ENCODE results near the gene LRRIQ1. TPM values are rescaled to one million over a fixed set of nuclear protein-coding genes. Genes with fewer than 3 reads are reported as not detected.

LRRIQ1 gene
- total RNA-seq, 2 experiments from 2014 or later, result not detected

DNA sequence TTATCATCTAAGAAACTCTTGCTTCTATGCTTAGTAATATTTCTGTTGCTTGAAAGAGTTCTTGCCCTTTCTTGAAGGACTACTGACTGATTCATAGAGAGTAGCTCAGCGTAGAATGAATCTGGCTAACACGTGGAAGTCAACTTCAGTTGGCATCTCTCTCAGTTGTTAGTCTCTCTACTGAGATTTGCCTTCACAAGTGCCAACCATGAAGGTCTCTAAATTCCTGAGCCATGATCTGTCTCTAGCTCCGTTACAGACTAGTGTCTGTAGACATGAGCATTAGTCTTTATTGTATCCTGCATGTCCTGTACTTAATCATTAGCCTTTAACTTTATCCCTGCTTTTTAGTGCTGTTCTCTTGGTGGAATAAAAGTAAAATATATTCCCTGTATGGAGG, 224.7 kb downstream of the LRRIQ1 start:
- no peaks in the 10 kb centered on the region for H3K4me1 ChIP-seq (ENCODE audit: insufficient read depth, low read length, poor library complexity, severe bottlenecking)
- no peaks in the 10 kb centered on the region for H3K9me2 ChIP-seq (ENCODE audit: insufficient read depth, low read length)
- no peak overlapping the region for H3K4me2 ChIP-seq (ENCODE audit: low read length)
- CTCF ChIA-PET (ENCODE audit: unreplicated experiment), result no interaction called here
- no peak overlapping the region for H3K27ac ChIP-seq (ENCODE audit: low read depth, low read length, poor library complexity, severe bottlenecking)
- intact Hi-C loops (cut with micrococcal nuclease; ENCODE audit: unreplicated experiment), result no loop called here
- POLR2A ChIA-PET, result interaction anchor here (1.8 kb wide), 1 partner anchor 20 kb away, joined by 4 read pairs; no protein-coding TSS in a partner anchor
- H3K4me3 ChIP-seq (ENCODE audit: low read depth, low read length, poor library complexity, severe bottlenecking), result no peak overlapping the region
- H3K79me2 ChIP-seq (ENCODE audit: insufficient read depth, low read depth, low read length), result no peaks in the 10 kb centered on the region
- TF ChIP-seq, protein P1, sequence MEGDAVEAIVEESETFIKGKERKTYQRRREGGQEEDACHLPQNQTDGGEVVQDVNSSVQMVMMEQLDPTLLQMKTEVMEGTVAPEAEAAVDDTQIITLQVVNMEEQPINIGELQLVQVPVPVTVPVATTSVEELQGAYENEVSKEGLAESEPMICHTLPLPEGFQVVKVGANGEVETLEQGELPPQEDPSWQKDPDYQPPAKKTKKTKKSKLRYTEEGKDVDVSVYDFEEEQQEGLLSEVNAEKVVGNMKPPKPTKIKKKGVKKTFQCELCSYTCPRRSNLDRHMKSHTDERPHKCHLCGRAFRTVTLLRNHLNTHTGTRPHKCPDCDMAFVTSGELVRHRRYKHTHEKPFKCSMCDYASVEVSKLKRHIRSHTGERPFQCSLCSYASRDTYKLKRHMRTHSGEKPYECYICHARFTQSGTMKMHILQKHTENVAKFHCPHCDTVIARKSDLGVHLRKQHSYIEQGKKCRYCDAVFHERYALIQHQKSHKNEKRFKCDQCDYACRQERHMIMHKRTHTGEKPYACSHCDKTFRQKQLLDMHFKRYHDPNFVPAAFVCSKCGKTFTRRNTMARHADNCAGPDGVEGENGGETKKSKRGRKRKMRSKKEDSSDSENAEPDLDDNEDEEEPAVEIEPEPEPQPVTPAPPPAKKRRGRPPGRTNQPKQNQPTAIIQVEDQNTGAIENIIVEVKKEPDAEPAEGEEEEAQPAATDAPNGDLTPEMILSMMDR (conservative IDR thresholded peaks at IDR 0.05; ENCODE audit: low read length), result no peak
- TF ChIP-seq EZH2phosphoT487 (IDR thresholded peaks at IDR 0.05; ENCODE audit: borderline replicate concordance, low read depth, low read length), result no peak
- BruUV-seq (replicated peaks), result no TSS peak
- DNase-seq (ENCODE audit: low spot score), result no peak
- no peaks in the 10 kb centered on the region for H3K36me3 ChIP-seq (ENCODE audit: insufficient read depth, low read length)
- no peaks in the 10 kb centered on the region for H3K9me3 ChIP-seq (ENCODE audit: low read length)
- H4K20me1 ChIP-seq (ENCODE audit: insufficient read depth, low read length), result no peaks in the 10 kb centered on the region
- H2AFZ ChIP-seq (ENCODE audit: low read length), result no peak overlapping the region

DNA sequence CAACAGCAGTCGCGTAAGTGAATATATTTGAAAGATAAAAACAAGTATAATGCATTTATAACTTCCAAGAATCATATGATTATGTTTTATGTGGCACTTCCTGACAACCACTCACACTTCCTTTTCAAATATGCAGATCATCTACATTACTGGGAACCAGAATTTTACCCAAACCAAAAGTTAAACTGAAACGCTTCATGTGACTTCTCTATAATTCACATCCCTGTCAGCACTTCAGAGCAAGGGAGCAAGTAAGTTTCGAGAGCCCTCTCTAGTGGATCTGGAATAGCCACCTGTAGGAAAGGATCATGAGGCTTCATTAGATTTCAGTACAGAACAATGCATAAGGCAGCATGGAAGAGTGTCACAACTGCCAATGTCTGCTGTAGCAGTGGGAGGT, 230.2 kb downstream of the LRRIQ1 start:
- Histone ChIP-seq H4K20me1 (ENCODE audit: insufficient read depth, low read length) (no peaks in the 10 kb centered on the region), H3K9me2 (ENCODE audit: insufficient read depth, low read length) (no peaks in the 10 kb centered on the region), H3K27ac (ENCODE audit: low read depth, low read length, poor library complexity, severe bottlenecking) (no peak overlapping the region), H3K36me3 (ENCODE audit: insufficient read depth, low read length) (no peaks in the 10 kb centered on the region), H3K4me1 (ENCODE audit: insufficient read depth, low read length, poor library complexity, severe bottlenecking) (no peaks in the 10 kb centered on the region), H3K4me2 (ENCODE audit: low read length) (no peak overlapping the region), H3K79me2 (ENCODE audit: insufficient read depth, low read depth, low read length) (no peaks in the 10 kb centered on the region), H3K4me3 (ENCODE audit: low read depth, low read length, poor library complexity, severe bottlenecking) (no peak overlapping the region), H3K9me3 (ENCODE audit: low read length) (no peaks in the 10 kb centered on the region), H2AFZ (ENCODE audit: low read length) (no peak overlapping the region)
- no peak for DNase-seq (ENCODE audit: low spot score)
- POLR2A ChIA-PET, result no interaction called here
- intact Hi-C loops (cut with micrococcal nuclease; ENCODE audit: unreplicated experiment), result no loop called here
- no TSS peak for BruUV-seq (replicated peaks)
- TF ChIP-seq, protein P1 (conservative IDR thresholded peaks at IDR 0.05; ENCODE audit: low read length), result no peak
- no peak for TF ChIP-seq EZH2phosphoT487 (IDR thresholded peaks at IDR 0.05; ENCODE audit: borderline replicate concordance, low read depth, low read length)
- CTCF ChIA-PET (ENCODE audit: unreplicated experiment), result no interaction called here

DNA sequence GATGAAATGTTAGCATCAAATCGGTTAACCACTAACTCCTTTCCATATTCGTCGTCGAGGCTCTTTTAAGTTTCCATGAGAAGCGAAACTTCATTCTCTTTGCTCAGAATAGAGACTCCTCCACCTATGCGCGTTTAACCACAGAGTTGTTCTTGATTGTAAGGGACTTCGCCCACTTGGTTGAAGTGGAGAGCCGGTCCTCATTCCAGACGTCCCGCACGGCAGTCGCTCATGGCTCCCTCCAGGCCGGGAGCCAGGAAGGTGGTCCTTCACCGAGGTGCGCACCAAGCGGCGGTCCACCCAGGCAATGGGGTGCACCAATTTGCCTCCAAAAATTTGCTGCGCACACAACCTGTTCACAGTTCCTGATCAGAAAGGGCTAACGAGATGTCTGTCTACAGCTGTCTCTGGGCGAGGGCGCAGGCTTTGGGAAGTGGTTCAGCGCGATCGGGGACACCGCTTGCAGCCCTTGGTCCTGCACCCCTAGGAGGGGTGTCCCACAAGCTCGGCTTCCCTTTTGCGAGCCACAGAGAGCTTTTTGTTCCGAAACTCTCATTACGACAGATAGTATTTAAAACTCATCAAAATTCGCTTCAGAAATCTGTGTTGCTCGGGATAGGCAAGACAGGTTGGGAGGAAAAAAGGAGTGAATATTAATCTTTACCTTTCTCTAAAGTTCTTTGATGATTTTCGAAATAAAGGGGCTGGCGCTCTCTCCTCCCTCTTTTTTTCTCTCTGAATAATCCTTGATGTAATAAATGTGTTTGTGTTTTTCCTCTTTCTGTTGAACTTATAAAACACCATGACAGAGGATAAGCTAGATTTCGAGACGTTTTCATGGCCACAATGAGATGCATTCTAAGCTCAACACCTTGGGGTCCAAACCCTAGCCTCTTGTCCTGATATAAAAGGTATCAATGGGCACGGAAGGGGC, 237.5 kb downstream of the LRRIQ1 start:
- H3K4me3 ChIP-seq (ENCODE audit: low read depth, low read length, poor library complexity, severe bottlenecking), result no peak overlapping the region
- H3K4me1 ChIP-seq (ENCODE audit: insufficient read depth, low read length, poor library complexity, severe bottlenecking), result no peaks in the 10 kb centered on the region
- no peaks in the 10 kb centered on the region for H3K9me2 ChIP-seq (ENCODE audit: insufficient read depth, low read length)
- no TSS peak for BruUV-seq (replicated peaks)
- no peaks in the 10 kb centered on the region for H3K9me3 ChIP-seq (ENCODE audit: low read length)
- H3K36me3 ChIP-seq (ENCODE audit: insufficient read depth, low read length), result no peaks in the 10 kb centered on the region
- ChIA-PET CTCF (ENCODE audit: unreplicated experiment) (no interaction called here), POLR2A (interaction anchor here (0.6 kb wide), 1 partner anchor 781 kb away, joined by 6 read pairs; no protein-coding TSS in a partner anchor)
- no peaks in the 10 kb centered on the region for H3K79me2 ChIP-seq (ENCODE audit: insufficient read depth, low read depth, low read length)
- no peaks in the 10 kb centered on the region for H4K20me1 ChIP-seq (ENCODE audit: insufficient read depth, low read length)
- TF ChIP-seq, protein P1 (conservative IDR thresholded peaks at IDR 0.05; ENCODE audit: low read length), result no peak
- no peak for TF ChIP-seq EZH2phosphoT487 (IDR thresholded peaks at IDR 0.05; ENCODE audit: borderline replicate concordance, low read depth, low read length)
- 0 out of 2 replicates have a peak overlapping the region, but pooled peaks have one; percentile 4 for H2AFZ ChIP-seq (ENCODE audit: low read length)
- H3K27ac ChIP-seq (ENCODE audit: low read depth, low read length, poor library complexity, severe bottlenecking), result no peak overlapping the region
- no peak for DNase-seq (ENCODE audit: low spot score)
- no peak overlapping the region for H3K4me2 ChIP-seq (ENCODE audit: low read length)
- intact Hi-C loops (cut with micrococcal nuclease; ENCODE audit: unreplicated experiment), result no loop called here
